Urothelium cell line (cell line): ENCODE results near the gene PLEKHA5.
"Not testable (repeated sequence)": the region's sequence is repeated elsewhere in the genome, so short reads cannot be mapped to it uniquely, and the experiment has no call there.

Experiments used
- DNase-seq: peaks from one replicate; pipeline ENCODE4 v3.0.0; 2011; ENCODE audit warnings: low spot score, mixed read lengths
- FAIRE-seq: peaks from 2 replicates; lab custom pipeline; 2011; peaks lifted over from hg19 to GRCh38; lab: Jason Lieb, UNC

Gene PLEKHA5

DNA sequence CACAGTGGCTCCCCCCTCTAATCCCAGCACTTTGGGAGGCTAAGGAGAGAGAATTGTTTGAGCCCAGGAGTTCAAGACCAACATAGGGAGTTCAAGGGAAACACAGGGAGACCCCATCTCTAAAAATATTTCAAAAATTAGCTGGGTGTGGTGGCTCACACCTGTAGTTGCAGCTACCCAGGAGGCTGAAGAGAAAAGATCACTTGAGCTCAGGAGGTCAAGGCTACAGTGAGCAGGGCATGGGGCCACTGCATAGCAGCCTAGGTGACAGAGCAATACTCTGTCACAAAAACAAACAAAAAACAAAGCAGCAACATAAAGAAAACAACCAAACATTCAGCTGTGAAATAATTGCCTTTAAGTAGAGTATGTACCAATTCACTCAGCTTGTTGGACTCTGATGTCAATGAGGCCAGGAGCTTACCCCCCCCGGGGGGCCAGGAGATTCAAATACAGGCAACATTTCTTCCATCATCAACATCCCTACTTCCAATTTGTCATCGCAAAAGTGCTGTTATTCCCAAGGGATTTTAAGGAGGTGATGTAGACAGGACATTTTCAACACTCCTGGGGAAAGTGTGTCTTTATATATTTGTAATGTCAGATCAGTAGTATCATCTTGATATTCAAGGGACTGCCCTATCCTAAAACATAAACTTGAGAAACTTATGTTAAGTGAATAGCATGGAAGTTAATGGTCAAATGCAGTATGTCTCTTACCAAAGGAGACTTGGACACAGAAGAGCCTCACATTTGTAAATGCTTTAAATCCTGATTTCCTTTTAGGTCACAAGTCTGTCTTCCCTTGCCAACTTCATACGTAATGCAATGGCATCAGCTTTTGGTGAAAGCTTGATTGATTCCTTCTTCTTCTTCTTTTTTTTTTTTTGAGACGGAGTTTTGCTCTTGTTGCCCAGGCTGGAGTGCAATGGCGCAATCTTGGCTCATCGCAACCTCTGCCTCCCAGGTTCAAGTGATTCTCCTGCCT is 269.1 kb downstream of the PLEKHA5 start:
- no peak for DNase-seq
- no peak for FAIRE-seq

DNA sequence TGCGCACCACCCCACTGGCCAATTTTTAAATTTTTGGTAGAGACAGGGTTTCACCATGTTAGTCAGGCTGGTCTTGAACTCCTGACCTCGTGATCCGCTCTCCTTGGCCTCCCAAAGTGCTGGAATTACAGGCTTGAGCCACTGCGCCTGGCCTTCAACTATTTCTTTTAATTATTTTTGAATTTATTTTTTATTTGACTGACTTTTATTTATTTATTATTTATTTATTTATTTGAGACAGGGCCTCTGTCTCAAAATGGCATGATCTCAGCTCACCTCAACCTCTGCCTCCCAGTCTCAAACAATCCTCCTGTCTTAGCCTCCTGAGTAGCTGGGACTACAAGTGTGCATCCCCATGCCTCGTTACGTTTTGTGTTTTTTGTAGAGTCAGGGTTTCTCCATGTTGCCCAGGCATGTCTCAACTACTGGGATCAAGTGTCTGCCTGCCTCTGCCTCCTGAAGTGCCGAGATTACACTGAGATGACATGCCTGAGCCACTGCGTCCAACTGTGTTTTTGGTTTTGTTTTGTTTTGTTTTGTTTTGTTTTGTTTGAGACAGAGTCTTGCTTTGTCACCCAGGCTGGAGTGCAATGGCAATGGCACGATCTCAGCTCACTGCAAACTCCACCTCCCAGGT is 271.2 kb downstream of the PLEKHA5 start:
- DNase-seq: not testable (repeated sequence)

GRCh38 chr12:19402211-19402610 is 272.7 kb downstream of the PLEKHA5 start:
- DNase-seq: no peak
- no peak for FAIRE-seq

More for the DNA sequence above, 271.2 kb downstream of the PLEKHA5 start:
- peak; percentile 78 for FAIRE-seq

- FAIRE-seq: peak; percentile 84
- DNase-seq: peak; percentile 76
Observed at GRCh38 chr12:19402743-19403431, 273.4 kb downstream of the PLEKHA5 start.

GRCh38 chr12:19404242-19404880 is 274.8 kb downstream of the PLEKHA5 start:
- FAIRE-seq (no peak), DNase-seq (no peak)

DNA sequence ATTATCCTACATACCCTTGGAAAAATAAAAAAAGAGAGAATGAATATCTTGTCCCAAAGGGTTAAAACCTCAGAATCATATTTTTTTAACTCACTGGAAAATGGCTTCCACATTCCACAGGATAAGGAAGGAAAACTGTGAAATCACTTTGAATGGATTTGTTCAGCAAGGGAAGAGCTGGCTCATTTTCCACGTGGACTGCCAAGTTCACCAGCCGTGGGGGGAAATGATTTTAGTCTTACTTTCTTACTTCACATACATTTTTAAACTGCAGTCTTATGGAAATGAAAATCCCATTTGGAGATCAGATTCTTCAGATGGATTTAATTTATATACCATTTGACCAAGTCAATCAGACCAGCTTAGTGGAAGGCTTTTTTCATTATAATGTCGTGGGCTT is 279.8 kb downstream of the PLEKHA5 start:
- DNase-seq (no peak), FAIRE-seq (no peak)

GRCh38 chr12:19410211-19410610 is 280.7 kb downstream of the PLEKHA5 start:
- DNase-seq: no peak
- FAIRE-seq: no peak

DNA sequence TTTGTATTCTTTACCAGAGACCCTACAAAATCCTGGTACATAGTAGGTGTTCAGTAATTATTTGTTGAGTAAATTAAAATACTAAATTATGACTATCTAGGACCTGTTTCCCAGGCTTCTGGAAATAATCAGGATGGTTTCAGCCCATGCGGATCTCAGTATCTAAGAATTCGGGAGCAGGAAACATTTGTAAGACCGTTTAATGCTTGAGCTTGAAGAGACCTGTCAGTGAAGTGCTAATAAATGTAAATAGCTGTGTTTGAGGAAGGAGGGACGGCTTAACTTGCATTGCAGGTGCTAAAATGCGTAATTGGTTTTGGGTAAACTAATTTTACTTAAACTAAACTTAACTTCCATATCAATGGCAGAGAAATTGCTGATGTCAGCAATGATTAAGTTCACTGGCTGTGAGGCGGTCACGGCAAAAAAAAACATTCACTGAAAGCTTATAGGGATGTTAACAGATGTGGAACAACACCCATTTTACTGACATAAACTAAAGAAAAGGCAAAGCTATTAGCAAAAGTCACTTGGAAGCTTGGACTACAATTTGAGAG is 281.2 kb downstream of the PLEKHA5 start:
- DNase-seq (no peak), FAIRE-seq (no peak)

DNA sequence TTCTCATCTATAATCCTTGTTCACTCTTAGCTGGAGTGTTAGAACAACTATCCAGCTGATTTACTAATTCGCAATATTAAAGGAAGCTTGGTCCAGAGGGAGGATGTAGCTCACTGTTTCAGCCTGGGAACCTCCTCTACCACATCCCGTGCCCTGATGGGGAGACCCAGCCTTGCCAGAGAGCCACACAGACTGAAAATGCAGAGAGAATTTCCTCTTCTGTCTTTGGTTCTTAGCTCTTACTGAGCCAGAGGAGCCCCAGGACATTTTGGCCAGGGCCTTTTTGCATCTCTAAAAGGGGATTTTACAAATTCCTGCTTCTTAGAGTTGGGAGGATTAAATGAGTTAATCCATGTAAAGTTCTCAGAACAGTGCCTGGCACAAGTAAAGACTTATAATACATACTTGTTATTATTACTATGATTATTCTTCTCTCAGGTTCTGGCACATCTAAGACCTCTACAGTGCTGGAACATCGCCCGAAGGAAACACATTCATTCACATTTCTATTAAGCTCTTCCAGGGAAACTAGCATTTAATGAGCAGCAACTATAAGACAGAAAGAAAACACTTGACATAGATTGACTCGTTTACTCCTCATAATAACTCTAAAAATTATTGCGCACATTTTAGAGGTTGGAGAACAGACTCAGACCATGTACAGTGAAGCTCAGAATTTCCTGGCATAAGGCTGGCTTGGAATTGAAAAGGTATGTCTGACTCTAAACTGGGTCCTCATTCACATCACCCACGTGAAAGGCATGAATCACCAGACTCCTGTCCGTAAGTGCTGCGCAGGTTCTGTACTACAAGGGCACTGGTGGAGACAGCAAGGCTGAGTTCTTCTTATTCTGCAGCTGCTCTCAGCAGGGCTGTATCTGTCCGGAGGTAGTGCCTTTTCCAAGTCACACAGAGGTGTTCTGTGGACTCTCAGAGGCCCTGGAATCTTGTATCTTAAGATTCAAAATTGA is 282.0 kb downstream of the PLEKHA5 start:
- FAIRE-seq (no peak), DNase-seq (peak; percentile 36)

GRCh38 chr12:19412844-19413243 is 283.3 kb downstream of the PLEKHA5 start:
- no peak for FAIRE-seq
- no peak for DNase-seq

DNA sequence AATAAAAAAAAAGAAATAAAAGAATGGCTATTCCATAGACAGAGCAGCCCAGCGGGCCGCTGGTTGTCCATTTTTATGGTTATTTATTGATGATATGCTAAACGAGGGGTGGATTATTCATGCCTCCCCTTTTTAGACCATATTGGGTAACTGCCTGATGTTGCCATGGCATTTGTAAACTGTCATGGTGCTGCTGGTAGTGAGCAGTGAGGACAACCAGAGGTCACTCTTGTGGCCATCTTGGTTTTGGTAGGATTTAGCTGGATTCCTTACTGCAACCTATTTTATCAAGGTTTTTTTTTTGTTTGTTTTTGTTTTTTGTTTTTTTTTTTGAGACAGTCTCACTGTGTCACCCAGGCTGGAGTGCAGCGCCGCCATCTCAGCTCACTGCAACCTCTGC is 284.0 kb downstream of the PLEKHA5 start:
- FAIRE-seq, DNase-seq: not testable (repeated sequence)

- FAIRE-seq (no peak), DNase-seq (no peak)
Observed at GRCh38 chr12:19415563-19415962, 286.0 kb downstream of the PLEKHA5 start.

GRCh38 chr12:19419086-19419485 is 289.6 kb downstream of the PLEKHA5 start:
- FAIRE-seq (no peak), DNase-seq (no peak)

GRCh38 chr12:19421503-19422282 is 292.2 kb downstream of the PLEKHA5 start:
- no peak for FAIRE-seq
- no peak for DNase-seq

DNA sequence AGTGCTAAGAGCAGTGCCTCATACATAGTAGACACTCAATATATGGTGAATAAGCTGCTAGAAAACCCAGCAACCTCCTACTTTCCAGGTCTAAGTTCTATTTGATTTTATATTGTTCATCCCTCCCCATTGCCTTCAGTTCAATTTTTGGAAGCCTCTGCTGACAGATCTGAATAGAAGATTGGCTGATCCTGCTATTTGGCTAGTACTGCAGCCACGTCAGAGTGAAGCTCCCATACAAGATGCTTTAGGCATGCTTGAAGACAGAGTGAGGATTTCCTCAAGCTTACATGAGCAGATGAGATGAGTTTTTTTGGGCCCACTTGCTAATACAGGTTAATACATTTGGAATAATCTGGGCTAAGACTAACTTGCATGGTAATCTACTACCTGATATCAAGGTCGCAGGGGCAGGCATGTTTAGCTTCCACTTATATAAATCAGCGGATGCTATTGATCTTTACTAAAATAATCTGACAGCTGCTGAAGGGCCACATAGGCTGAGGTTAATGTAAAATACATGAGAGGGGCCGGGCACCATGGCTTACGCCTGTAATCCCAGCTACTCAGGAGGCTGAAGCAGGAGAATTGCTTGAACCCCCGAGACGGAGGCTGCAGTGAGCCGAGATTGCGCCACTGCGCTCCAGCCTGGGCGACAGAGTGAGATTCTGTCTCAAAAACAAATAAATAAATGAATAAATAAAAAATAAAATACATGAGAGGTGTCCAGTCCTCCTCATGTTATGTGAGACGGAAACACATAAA is 293.8 kb downstream of the PLEKHA5 start:
- FAIRE-seq: no peak
- DNase-seq: no peak
